SW480 (cell line): ENCODE measurements around the gene SPTSSA.
"Not testable (repeated sequence)": the region's sequence is repeated elsewhere in the genome, so short reads cannot be mapped to it uniquely, and the experiment has no call there.

ENCODE experiments used
- DNase-seq: peaks from one replicate; pipeline ENCODE4 v3.0.0-alpha.2; 2016; ENCODE audit warnings: low spot score

Gene SPTSSA

DNA sequence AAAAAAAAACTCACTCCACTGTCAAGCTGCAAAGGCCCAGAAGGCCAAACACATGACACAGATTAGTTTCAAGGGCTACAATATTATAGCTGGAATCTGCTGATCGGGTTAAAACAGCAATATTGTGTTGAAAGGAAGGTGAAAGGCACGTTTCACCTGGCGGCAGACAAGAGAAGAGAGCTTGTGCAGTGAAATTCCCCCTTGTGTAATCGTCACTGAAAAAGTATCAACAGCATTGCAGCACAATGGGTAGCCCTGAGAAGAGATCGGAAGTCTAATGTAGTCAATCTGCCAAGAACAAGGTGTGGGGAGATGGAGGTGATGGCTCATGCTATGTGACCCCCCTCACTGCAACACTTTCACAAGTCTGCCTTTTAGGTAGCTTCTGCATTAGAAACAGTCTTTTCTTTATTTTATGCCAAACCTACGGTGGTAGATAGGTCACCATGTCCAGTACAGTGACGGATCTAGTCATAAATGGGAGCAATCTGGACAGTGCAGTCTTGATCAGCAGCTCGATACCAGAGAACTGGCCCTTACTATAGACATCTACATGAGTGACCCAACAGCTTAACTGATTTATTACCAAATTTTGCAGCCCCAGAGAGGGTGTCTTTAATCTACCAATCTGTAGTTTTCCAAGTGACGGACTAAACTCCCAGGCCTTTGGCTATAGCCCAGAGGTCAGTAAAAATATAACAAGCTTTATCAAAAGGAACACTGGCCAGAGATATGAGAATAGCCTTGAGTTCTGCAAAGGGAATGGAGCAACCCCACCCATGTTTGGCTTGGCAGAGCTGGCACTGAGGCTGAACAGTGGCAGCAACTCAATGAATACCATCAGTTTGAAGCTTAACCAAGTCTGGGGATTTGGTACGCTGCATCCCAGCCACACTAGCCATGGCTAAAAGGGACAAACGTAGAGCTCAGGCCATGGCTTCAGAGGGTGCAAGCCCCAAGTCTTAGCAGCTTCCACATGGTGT is 35.4 kb downstream of the SPTSSA start:
- no peak for DNase-seq

DNA sequence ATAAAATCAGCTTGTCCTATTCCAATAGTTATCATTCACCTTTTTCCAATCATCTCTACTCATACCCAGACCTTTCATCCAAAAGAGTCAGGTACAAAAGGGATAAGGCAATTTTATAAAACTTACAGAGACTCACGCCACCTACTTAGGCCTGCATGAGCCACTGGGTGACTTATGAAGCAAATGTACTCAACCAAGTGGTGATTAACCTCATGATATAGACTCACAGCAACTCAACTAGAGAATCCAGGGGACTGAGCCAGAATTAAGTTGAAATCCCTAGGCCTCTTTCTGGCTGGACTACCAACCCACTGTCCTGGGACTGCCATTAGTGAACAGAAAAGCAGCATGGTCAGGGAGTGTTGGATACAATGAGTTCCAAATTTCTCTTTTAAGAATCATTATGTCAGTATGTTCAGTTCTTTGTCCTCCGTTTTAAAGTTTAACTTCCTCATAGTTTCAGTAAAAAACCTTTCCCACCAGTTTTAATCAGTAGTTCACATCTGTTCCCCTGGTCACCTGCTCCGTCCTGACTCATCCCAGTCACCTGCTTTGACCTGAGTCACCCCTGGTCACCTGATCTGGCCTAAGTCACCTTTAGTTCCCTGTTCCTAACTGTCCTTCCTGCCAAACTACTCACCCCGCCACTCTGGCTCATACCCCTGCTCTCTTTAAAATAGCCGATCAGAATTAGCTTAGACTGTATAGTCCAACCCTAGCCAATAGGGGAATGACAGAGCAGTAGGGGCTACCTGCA is 36.8 kb downstream of the SPTSSA start:
- DNase-seq = peak; percentile 26

DNA sequence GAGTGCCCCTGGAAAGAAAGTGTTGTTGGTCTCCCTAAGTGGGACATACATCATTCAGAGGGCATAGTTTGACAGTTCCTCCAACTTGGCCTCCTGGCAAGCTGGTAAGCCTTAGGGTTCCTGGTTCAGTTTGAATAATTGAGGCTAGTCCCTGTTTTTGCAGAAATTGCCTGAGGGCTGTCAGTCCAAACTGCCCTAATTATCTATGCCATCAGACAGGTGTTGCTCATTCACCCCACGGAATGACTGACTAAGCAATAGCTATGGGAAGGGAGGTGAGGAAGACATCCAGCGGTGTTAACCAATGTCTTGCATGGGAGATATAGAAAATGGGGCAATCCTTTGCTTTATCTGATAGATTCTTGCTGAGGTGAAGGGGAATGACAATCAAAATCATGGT is 37.6 kb downstream of the SPTSSA start:
- no peak for DNase-seq

DNA sequence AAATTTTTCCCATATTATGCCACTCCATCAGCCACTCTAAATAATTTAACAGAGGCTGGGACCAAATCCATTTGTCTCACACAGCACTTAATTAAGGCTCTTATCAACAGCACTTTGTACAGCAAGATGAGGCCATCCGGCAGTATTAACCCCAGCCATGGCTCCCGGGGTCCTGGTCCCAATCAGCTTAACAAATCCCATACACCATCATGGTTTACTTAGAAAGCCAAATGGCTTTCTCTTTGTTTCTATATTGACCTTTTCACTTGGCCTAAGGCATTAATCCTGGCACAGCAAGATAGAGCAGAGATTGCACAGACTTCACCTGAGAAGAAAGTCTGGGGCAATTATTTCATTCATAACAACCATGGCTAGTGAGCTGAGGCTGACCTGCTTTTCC is 38.6 kb downstream of the SPTSSA start:
- no peak for DNase-seq

- peak; percentile 3 for DNase-seq
Measured at GRCh38 chr14:34420547-34421150, 41.4 kb downstream of the SPTSSA start.

DNA sequence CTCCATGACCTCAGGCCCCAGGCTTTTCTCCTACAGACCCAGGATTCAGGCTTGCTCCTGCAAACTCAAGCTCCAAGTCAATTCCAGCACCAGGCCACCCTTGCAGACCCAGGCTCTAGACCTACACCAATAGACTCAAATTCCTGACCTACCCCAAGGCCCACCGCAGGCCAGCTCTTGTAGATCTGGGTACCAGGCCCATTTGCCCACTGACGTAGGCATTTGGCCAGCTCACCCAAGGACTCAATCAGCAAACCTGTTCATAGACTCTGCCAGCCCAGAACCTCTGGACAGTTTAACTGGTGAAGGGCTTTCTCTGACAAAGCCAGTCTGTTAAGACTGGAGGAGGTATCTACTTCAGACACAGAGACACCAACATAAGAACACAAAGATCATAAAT is 52.3 kb downstream of the SPTSSA start:
- DNase-seq = no peak

GRCh38 chr14:34407951-34408350 is 54.1 kb downstream of the SPTSSA start:
- DNase-seq = no peak

GRCh38 chr14:34404416-34404815 is 57.6 kb downstream of the SPTSSA start:
- no peak for DNase-seq

DNA sequence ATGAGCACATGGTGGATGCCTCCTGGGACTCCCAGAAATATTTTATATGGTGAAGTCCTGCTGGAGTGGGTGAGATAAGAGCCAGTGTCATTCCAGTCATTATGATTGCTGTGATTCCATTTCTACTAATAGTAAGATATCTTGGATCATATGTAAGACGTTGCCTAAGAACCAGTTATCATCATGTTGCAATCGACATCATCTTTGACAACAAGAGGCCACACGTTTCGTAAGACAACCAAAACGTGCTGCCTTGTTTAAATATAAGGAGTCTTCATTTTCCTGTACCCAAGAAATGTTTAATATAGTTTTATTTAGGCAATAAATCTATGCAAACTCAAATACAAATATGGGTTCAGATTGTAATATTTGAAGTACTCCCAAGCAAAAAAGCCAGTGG is 58.4 kb downstream of the SPTSSA start:
- DNase-seq = no peak

- no peak for DNase-seq
Measured at GRCh38 chr14:34398024-34398423, 64.0 kb downstream of the SPTSSA start.

DNA sequence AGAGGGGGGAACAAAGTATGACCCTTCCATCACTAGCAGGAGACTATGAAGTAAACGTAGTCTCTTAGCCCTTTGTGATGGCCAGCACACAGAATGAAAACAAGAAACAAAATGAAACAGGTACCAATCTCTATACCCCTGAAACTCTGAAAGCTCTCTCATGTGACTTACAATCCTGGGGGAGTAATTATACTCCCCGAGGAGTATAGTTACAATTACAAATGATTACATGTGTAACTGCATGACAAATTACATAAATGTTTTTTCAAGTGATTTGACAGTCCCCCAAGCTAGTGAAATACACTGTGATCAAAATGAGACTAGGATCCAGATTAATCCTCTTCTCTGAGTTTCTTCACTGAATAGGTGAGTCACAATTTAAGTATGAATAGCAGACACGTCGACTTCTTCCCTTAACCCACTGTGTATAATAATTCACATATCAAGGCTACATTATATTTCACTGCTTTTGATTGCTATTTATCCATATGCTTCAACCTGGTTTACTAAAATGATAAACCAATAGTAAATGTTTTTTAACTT is 74.0 kb downstream of the SPTSSA start:
- DNase-seq = no peak

- no peak for DNase-seq
Measured at GRCh38 chr14:34386865-34387485, 75.1 kb downstream of the SPTSSA start.

DNA sequence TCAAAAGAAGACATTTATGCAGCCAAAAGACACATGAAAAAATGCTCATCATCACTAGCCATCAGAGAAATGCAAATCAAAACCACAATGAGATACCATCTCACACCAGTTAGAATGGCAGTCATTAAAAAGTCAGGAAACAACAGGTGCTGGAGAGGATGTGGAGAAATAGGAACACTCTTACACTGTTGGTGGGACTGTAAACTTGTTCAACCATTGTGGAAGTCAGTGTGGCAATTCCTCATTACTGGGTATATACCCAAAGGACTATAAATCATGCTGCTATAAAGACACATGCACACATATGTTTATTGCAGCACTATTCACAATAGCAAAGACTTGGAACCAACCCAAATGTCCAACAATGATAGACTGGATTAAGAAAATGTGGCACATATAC is 76.2 kb downstream of the SPTSSA start:
- DNase-seq = not testable (repeated sequence)

GRCh38 chr14:34383839-34384238 is 78.2 kb downstream of the SPTSSA start:
- DNase-seq = no peak
